Measurements from ENCODE around the gene STX11. TPM values are rescaled to one million over a fixed set of nuclear protein-coding genes. Genes with fewer than 3 reads are reported as not detected.

STX11 gene
- total and polyA plus RNA-seq, 7 donors = 3.4 to 5.6 (median 4.3) TPM

DNA sequence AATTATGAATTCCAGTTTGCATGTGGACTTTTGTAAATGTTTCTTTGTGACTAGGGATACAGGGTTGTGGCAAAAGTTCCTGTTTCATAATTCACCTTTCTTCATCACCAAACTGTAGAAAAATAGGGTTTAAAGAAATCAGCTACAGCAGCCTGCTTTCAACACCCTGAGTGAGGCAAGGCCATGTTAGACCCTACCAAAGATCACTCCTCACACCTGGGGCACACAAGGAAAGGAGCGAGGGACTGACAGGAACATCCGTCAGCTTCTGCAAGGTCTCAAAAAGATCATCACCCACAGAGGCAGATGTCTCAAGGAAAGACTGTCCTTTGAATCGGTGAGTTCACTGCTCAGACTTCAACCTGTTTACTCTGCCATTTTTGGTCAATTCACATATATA lies 10.5 kb upstream of the STX11 start:
- Histone ChIP-seq H3K9me3 (no peaks in the 10 kb centered on the region), H3K27ac (no peak overlapping the region), H3K4me3 (no peak overlapping the region), H3K36me3 (no peaks in the 10 kb centered on the region), H3K4me1 (no peaks in the 10 kb centered on the region), H3K27me3 (no peaks in the 10 kb centered on the region)
- TF ChIP-seq POLR2A (IDR thresholded peaks at IDR 0.05) = no peak
- WGBS, 2 donors = 91 to 93% methylated on average over 3 of the region's 3 CpGs
- intact Hi-C loops (cut with DNase I) = no loop called here
- DNase-seq = no peak

DNA sequence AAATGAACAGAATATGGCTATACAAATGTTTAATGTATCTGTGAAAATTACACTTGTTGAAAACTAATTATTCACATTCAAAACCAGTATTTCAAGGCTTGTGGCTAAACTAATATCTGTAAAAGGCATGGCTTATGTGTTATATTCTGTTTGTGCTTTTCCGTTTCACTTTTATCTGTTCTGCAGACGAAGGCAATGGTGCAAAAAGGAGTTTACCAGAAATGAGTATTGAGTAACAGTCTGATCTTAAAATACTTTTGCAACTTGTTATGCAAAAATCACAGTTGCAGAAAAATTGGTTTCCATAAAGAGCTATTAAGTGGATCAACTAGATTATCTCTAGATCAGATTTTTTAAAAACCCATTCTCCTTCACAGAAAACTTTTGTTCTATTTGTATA lies 9.4 kb upstream of the STX11 start:
- no peaks in the 10 kb centered on the region for H3K4me1 ChIP-seq
- H3K9me3 ChIP-seq = no peaks in the 10 kb centered on the region
- intact Hi-C loops (cut with DNase I) = no loop called here
- H3K27ac ChIP-seq = no peak overlapping the region
- WGBS, 2 donors = 77 to 84% methylated on average over 2 of the region's 2 CpGs
- H3K4me3 ChIP-seq = no peak overlapping the region
- no peaks in the 10 kb centered on the region for H3K27me3 ChIP-seq
- no peaks in the 10 kb centered on the region for H3K36me3 ChIP-seq
- no peak for DNase-seq
- TF ChIP-seq CTCF (IDR thresholded peaks at IDR 0.05) (no peak), EP300 (IDR thresholded peaks at IDR 0.05) (no peak), POLR2AphosphoS5 (IDR thresholded peaks at IDR 0.05) (no peak), POLR2A (IDR thresholded peaks at IDR 0.05) (no peak)

GRCh38 chr6:144141470-144141869 lies 8.8 kb upstream of the STX11 start:
- H3K27me3 ChIP-seq = no peaks in the 10 kb centered on the region
- no peak overlapping the region for H3K27ac ChIP-seq
- H3K36me3 ChIP-seq = no peaks in the 10 kb centered on the region
- TF ChIP-seq POLR2AphosphoS5 (IDR thresholded peaks at IDR 0.05) (no peak), POLR2A (IDR thresholded peaks at IDR 0.05) (no peak), EP300 (IDR thresholded peaks at IDR 0.05) (no peak), CTCF (IDR thresholded peaks at IDR 0.05) (no peak)
- DNase-seq = no peak
- no peaks in the 10 kb centered on the region for H3K4me1 ChIP-seq
- WGBS, 2 donors = 81 to 86% methylated on average over 2 of the region's 2 CpGs
- intact Hi-C loops (cut with DNase I) = no loop called here
- no peak overlapping the region for H3K4me3 ChIP-seq
- no peaks in the 10 kb centered on the region for H3K9me3 ChIP-seq

- WGBS, 2 donors = 93 to 100% methylated on average over 1 of the region's 1 CpG
- H3K4me1 ChIP-seq = no peaks in the 10 kb centered on the region
- intact Hi-C loops (cut with DNase I) = no loop called here
- no peaks in the 10 kb centered on the region for H3K9me3 ChIP-seq
- H3K27me3 ChIP-seq = no peaks in the 10 kb centered on the region
- TF ChIP-seq POLR2A (IDR thresholded peaks at IDR 0.05) (no peak), EP300 (IDR thresholded peaks at IDR 0.05) (no peak), POLR2AphosphoS5 (IDR thresholded peaks at IDR 0.05) (no peak), CTCF (IDR thresholded peaks at IDR 0.05) (no peak)
- H3K4me3 ChIP-seq = no peak overlapping the region
- DNase-seq = no peak
- H3K27ac ChIP-seq = no peak overlapping the region
- H3K36me3 ChIP-seq = no peaks in the 10 kb centered on the region
Measured at GRCh38 chr6:144143106-144143505, 7.2 kb upstream of the STX11 start.

GRCh38 chr6:144143878-144144277 lies 6.4 kb upstream of the STX11 start:
- TF ChIP-seq EP300 (IDR thresholded peaks at IDR 0.05) (no peak), POLR2A (IDR thresholded peaks at IDR 0.05) (no peak), CTCF (IDR thresholded peaks at IDR 0.05) (no peak), POLR2AphosphoS5 (IDR thresholded peaks at IDR 0.05) (no peak)
- H3K27me3 ChIP-seq = no peaks in the 10 kb centered on the region
- H3K4me1 ChIP-seq = no peaks in the 10 kb centered on the region
- no peaks in the 10 kb centered on the region for H3K9me3 ChIP-seq
- DNase-seq = no peak
- H3K36me3 ChIP-seq = no peaks in the 10 kb centered on the region
- intact Hi-C loops (cut with DNase I) = no loop called here
- no peak overlapping the region for H3K27ac ChIP-seq
- H3K4me3 ChIP-seq = no peak overlapping the region
